Measurements from ENCODE around the gene SPEG. TPM values are rescaled to one million over a fixed set of nuclear protein-coding genes. Genes with fewer than 3 reads are reported as not detected.

SPEG gene
- total and polyA plus RNA-seq, 2 of the 8 experiments (the other 6 are each of a cell fraction or from before 2014, with no cell fraction given), result 19.9 to 32.0 TPM

- no peaks in the 10 kb centered on the region for H3K36me3 ChIP-seq (ENCODE audit: control insufficient read depth in 2 of 4, insufficient read depth in 4 of 4, low read length in 3 of 4)
- ChIA-PET CTCF (ENCODE audit: partially characterized antibody) (interaction anchor here (0.6 to 13.0 kb wide), 43 partner anchors 9 to 277 kb away, joined by 3 to 407 read pairs (median 6); partner anchors contain the start of genes DES, DNPEP, GMPPA and SPEG), POLR2A (ENCODE audit: partially characterized antibody) (interaction anchor here (0.6 to 3.7 kb wide), 11 partner anchors 10 to 127 kb away, joined by 3 to 30 read pairs (median 4); partner anchors contain the start of genes DES, DNPEP and SPEG)
- WGBS, 2 experiments (ENCODE audit: extremely low coverage in 1 of 2, insufficient coverage in 1 of 2, insufficient read length in 1 of 2, insufficient replicate concordance in 2 of 2, low coverage in 1 of 2, low lambda C conversion rate in 2 of 2, missing lambda C conversion rate in 1 of 2), result 23% methylated on average over 15 of the region's 15 CpGs; no CpG with 5 or more reads in 1 of the 2 experiments
- H3K4me2 ChIP-seq (ENCODE audit: insufficient read depth in 1 of 2, low read depth in 2 of 2, low read length in 2 of 2), result peak overlapping the region in 1 of 2 experiments; percentile 9; a peak in 1 of 4 replicates
- H3K79me1 ChIP-seq (ENCODE audit: low read depth, low read length), result no peaks in the 10 kb centered on the region
- no peak overlapping the region for H2BK15ac ChIP-seq (ENCODE audit: low read length)
- H2BK120ac ChIP-seq (replicated peaks; ENCODE audit: low read depth, low read length), result no peak overlapping the region
- no peak overlapping the region for H2BK5ac ChIP-seq (ENCODE audit: low read depth, low read length)
- no peak overlapping the region for H2AK5ac ChIP-seq (ENCODE audit: low read depth, low read length)
- DNase-seq (ENCODE audit: low read depth in 1 of 2, low spot score in 2 of 2) (peak in 1 of 2 experiments; percentile 67), FAIRE-seq (peak; percentile 92)
- no peak overlapping the region for H3K9ac ChIP-seq (replicated peaks in 1 of 4; ENCODE audit: extremely low read depth in 1 of 4, low read depth in 3 of 4, low read length in 3 of 4)
- H3K79me2 ChIP-seq (ENCODE audit: control insufficient read depth in 1 of 2, insufficient read depth in 2 of 2, low read length in 2 of 2), result no peaks in the 10 kb centered on the region
- H2BK20ac ChIP-seq (ENCODE audit: low read length), result peak overlapping the region; percentile 34; the same call in 1 of the 2 replicates
- TF ChIP-seq RAD21 (IDR thresholded peaks at IDR 0.05 in 1 of 2, conservative IDR thresholded peaks at IDR 0.05 in 1 of 2; ENCODE audit: low read depth in 2 of 2, low read length in 2 of 2), result peak; percentile 94 to 96
- TF ChIP-seq CHD2 (IDR thresholded peaks at IDR 0.05; ENCODE audit: low read length), result no peak
- TF ChIP-seq CTCF (IDR thresholded peaks at IDR 0.05; ENCODE audit: control extremely low read depth in 1 of 3, insufficient read depth in 1 of 3, low read depth in 1 of 3, low read length in 3 of 3), result peak; percentile 85 to 96 (median 93)
- no peak overlapping the region for H4K91ac ChIP-seq (replicated peaks; ENCODE audit: insufficient read length, low read length)
- H2BK12ac ChIP-seq (ENCODE audit: low read depth, low read length), result no peak overlapping the region
- no peak overlapping the region for H3K23ac ChIP-seq (ENCODE audit: insufficient read length)
- H3K56ac ChIP-seq (replicated peaks; ENCODE audit: insufficient read length, low read depth, low read length), result no peak overlapping the region
- no peak overlapping the region for H3K27ac ChIP-seq (ENCODE audit: low read depth, low read length)
- H4K8ac ChIP-seq (ENCODE audit: extremely low read depth, insufficient read depth, low read length), result peak overlapping the region; percentile 29; the same call in 1 of the 2 replicates
- no peak overlapping the region for H4K5ac ChIP-seq (ENCODE audit: insufficient read length, low read depth, low read length)
- H3K4me3 ChIP-seq (ENCODE audit: extremely low read depth in 1 of 4, insufficient read depth in 2 of 4, low read depth in 3 of 4, low read length in 4 of 4), result no peak overlapping the region
- no peak overlapping the region for H3K14ac ChIP-seq (ENCODE audit: insufficient read length)
- H4K20me1 ChIP-seq (replicated peaks in 1 of 2; ENCODE audit: control insufficient read depth in 1 of 2, insufficient read depth in 2 of 2, low read length in 2 of 2), result no peaks in the 10 kb centered on the region
- H3K4ac ChIP-seq (replicated peaks; ENCODE audit: insufficient read length, low read depth, low read length), result no peak overlapping the region
- no peak overlapping the region for H2AFZ ChIP-seq (ENCODE audit: low read length)
- no peaks in the 10 kb centered on the region for H3K23me2 ChIP-seq (ENCODE audit: low read depth, low read length)
- H3K18ac ChIP-seq (ENCODE audit: extremely low read depth, low read length), result no peak overlapping the region
- H3K9me3 ChIP-seq (ENCODE audit: insufficient read depth in 2 of 2, low read depth in 1 of 2, low read length in 1 of 2), result no peaks in the 10 kb centered on the region
- peaks cover 0 to 2% (median 0%) of the 10 kb centered on the region in 4 experiments; a peak in 1 of 7 replicates for H3K27me3 ChIP-seq (replicated peaks in 1 of 4; ENCODE audit: control insufficient read depth in 3 of 4, extremely low read depth in 1 of 4, insufficient read depth in 3 of 4, low read length in 3 of 4)
- H3K4me1 ChIP-seq (replicated peaks in 1 of 4; ENCODE audit: control insufficient read depth in 3 of 4, insufficient read depth in 4 of 4, low read length in 3 of 4), result peaks cover 3 to 22% (median 8%) of the 10 kb centered on the region in 4 experiments
Observed at GRCh38 chr2:219402665-219403515, 31.8 kb upstream of the SPEG start.
